Testis (tissue), 3 donors: Measurements from ENCODE around the gene ALB. TPM values are rescaled to one million over a fixed set of nuclear protein-coding genes. Genes with fewer than 3 reads are reported as not detected.

Experiments used
- DNase-seq: peaks from one replicate; pipeline ENCODE4 v3.0.0-alpha.2; 2019
- H3K27ac ChIP-seq, 2 donors: fragments of 200-600 bp; sonication (generic); one replicate each; pipeline ENCODE4 v1.5.1; 2019
- H3K27me3 ChIP-seq: fragments of 200-600 bp; sonication (generic); one replicate; pipeline ENCODE4 v1.5.1; 2019
- H3K36me3 ChIP-seq: fragments of 200-600 bp; sonication (generic); one replicate; pipeline ENCODE4 v1.5.1; 2017; ENCODE audit warnings: low read depth; ENCODE audit errors: missing control alignments
- H3K4me1 ChIP-seq: fragments of 200-600 bp; sonication (generic); one replicate; pipeline ENCODE4 v1.5.1; 2019
- H3K4me3 ChIP-seq, 2 donors: fragments of 200-600 bp; sonication (generic); one replicate each; pipeline ENCODE4 v1.5.1; 2017 to 2019
- H3K9me3 ChIP-seq: fragments of 200-600 bp; sonication (generic); one replicate; pipeline ENCODE4 v1.5.1; 2017
- CTCF ChIP-seq, 3 experiments: fragments of 450-650 bp in 2 of 3; fragments of 200-600 bp in 1 of 3; sonication (generic) in 1 of 3; IDR thresholded peaks; one replicate each; pipeline ENCODE4 v1.5.1; 2016 to 2019; ENCODE audit warnings: antibody characterized with exemption in 3 of 3, mild to moderate bottlenecking in 2 of 3, moderate library complexity in 1 of 3
- POLR2A ChIP-seq: fragments of 450-650 bp; IDR thresholded peaks from one replicate; pipeline ENCODE4 v1.6.1; 2017; ENCODE audit warnings: antibody characterized with exemption, mild to moderate bottlenecking, moderate library complexity
- WGBS, 2 donors: methylation state at CpG; one replicate each; pipeline ENCODE4 v1.1.5; 2018; 5-methylcytosine and 5-hydroxymethylcytosine counted together
- intact Hi-C: fragments of 100-400 bp; cut with DNase I; formaldehyde crosslinking; loops from one replicate; pipeline ENCODE4 v1.15.1; 2023; ENCODE audit warnings: low total_unique reads
- polyA plus RNA-seq: library from polyadenylated mRNA; stranded (reverse); fragments of 350-450 nt; fragmentation: Illumina TruSeq; extraction: RNeasy Lipid Tissue Mini Kit (QIAGEN cat#74804); gene quantifications from one replicate; pipeline ENCODE4 v1.2.3, GENCODE V29; 2014; ENCODE audit warnings: low read depth, low replicate concordance; ENCODE audit not compliant: insufficient read depth
- total RNA-seq, 2 donors: library from RNA; depleted of rRNA; stranded (reverse); fragments of >200 nt; gene quantifications; one replicate each; pipeline ENCODE4 v1.2.3, GENCODE V29; 2016

ALB gene
- total and polyA plus RNA-seq, 3 donors from 2014 or later = 3.5 to 6.9 (median 5.0) TPM

- no peak for DNase-seq
- intact Hi-C loops = no loop called here
- Histone ChIP-seq H3K27me3 (no peaks in the 10 kb centered on the region), H3K36me3 (no peaks in the 10 kb centered on the region), H3K4me1 (no peaks in the 10 kb centered on the region), H3K4me3 (no peak overlapping the region), H3K27ac (no peak overlapping the region), H3K9me3 (no peaks in the 10 kb centered on the region)
- 78 to 83% methylated on average over 2 of the region's 2 CpGs for WGBS, 2 donors
- no peak for TF ChIP-seq CTCF (IDR thresholded peaks at IDR 0.05)
- no peak for TF ChIP-seq POLR2A
Observed at GRCh38 chr4:73439445-73439844, 35.4 kb downstream of the ALB start.

- WGBS, 2 donors = 80 to 90% methylated on average over 3 of the region's 3 CpGs
Observed at GRCh38 chr4:73439991-73440390, 35.9 kb downstream of the ALB start.

GRCh38 chr4:73440653-73441052 is 36.6 kb downstream of the ALB start:
- Histone ChIP-seq H3K27me3 (no peaks in the 10 kb centered on the region), H3K27ac (no peak overlapping the region), H3K36me3 (no peaks in the 10 kb centered on the region), H3K4me3 (no peak overlapping the region), H3K4me1 (no peaks in the 10 kb centered on the region), H3K9me3 (no peaks in the 10 kb centered on the region)
- intact Hi-C loops = no loop called here
- DNase-seq = no peak
- TF ChIP-seq POLR2A (no peak), CTCF (IDR thresholded peaks at IDR 0.05) (no peak)
- 65 to 84% methylated on average over 3 of the region's 3 CpGs for WGBS, 2 donors

More at GRCh38 chr4:73439991-73440390, 35.9 kb downstream of the ALB start:
- no peaks in the 10 kb centered on the region for H3K4me1 ChIP-seq
- no peaks in the 10 kb centered on the region for H3K27me3 ChIP-seq
- TF ChIP-seq POLR2A (no peak), CTCF (IDR thresholded peaks at IDR 0.05) (no peak)
- intact Hi-C loops = no loop called here
- no peak overlapping the region for H3K4me3 ChIP-seq
- H3K36me3 ChIP-seq = no peaks in the 10 kb centered on the region
- H3K9me3 ChIP-seq = no peaks in the 10 kb centered on the region
- H3K27ac ChIP-seq = no peak overlapping the region
- DNase-seq = no peak

- H3K36me3 ChIP-seq = no peaks in the 10 kb centered on the region
- TF ChIP-seq POLR2A = no peak
- TF ChIP-seq CTCF (IDR thresholded peaks at IDR 0.05) = no peak
- H3K4me1 ChIP-seq = no peaks in the 10 kb centered on the region
- 50 to 66% methylated on average over 5 of the region's 5 CpGs for WGBS, 2 donors
- no peaks in the 10 kb centered on the region for H3K9me3 ChIP-seq
- no peak for DNase-seq
- H3K27ac ChIP-seq = no peak overlapping the region
- intact Hi-C loops = no loop called here
- no peak overlapping the region for H3K4me3 ChIP-seq
- no peaks in the 10 kb centered on the region for H3K27me3 ChIP-seq
Observed at GRCh38 chr4:73442275-73442674, 38.2 kb downstream of the ALB start.

GRCh38 chr4:73443224-73443623 is 39.1 kb downstream of the ALB start:
- H3K27ac ChIP-seq = no peak overlapping the region
- no peaks in the 10 kb centered on the region for H3K27me3 ChIP-seq
- H3K9me3 ChIP-seq = no peaks in the 10 kb centered on the region
- H3K4me3 ChIP-seq = no peak overlapping the region
- no peak for DNase-seq
- no peak for TF ChIP-seq POLR2A
- TF ChIP-seq CTCF (IDR thresholded peaks at IDR 0.05) = no peak
- no peaks in the 10 kb centered on the region for H3K4me1 ChIP-seq
- 78 to 89% methylated on average over 3 of the region's 3 CpGs for WGBS, 2 donors
- H3K36me3 ChIP-seq = no peaks in the 10 kb centered on the region
- intact Hi-C loops = no loop called here
